HG03025 (cell line): ENCODE measurements around the gene SMAD6.

Source experiments
- ATAC-seq: cut with Tn5 transposase; IDR thresholded peaks from one replicate; pipeline ENCODE4 v1.9.1; 2021; ENCODE audit warnings: mild to moderate bottlenecking, moderate library complexity; ENCODE audit not compliant: unreplicated experiment, low FRiP score

SMAD6 gene

DNA sequence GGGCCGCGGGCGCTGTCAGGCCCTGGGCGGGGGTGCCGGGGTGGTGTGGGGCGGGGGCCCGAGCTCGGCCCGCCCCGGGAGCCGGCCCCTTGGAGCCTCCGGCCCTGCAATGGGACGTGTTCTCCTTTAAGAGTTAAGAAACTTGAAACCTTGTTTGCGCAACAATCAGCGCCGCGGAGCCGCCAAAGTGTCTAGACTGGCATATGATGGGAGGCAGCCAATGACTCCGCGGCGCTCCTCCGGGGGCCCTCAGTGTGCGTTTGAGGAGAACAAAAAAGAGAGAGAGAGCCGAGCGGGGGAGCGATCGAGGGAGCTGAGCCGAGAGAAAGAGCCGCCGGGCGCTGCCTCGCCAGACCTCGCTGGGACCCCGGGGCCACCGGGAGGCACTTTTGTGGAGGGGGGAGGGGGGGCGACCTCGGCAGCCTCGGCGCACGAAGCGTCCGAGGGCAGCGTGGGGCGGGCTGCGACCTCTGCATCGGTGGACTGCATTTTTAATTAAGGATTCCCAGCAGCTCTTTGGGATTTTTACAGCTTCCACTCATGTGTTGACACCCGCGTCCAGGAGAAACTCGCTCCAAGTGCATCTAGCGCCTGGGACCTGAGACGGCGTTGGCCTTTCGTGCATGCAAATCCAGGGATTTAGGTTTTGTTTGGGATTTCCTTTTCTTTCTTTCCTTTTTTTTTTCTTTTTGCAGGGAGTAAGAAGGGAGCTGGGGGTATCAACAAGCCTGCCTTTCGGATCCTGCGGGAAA lies at the start of gene SMAD6:
SMAD6 (plus strand) TSS at position 202 of the 752 bp plus-strand sequence. CDS start 1,023 bp downstream, outside the sequence.
- ATAC-seq, result no peak

- ATAC-seq, result no peak
Observed at GRCh38 chr15:66652806-66653205, 49.2 kb upstream of the SMAD6 start.

DNA sequence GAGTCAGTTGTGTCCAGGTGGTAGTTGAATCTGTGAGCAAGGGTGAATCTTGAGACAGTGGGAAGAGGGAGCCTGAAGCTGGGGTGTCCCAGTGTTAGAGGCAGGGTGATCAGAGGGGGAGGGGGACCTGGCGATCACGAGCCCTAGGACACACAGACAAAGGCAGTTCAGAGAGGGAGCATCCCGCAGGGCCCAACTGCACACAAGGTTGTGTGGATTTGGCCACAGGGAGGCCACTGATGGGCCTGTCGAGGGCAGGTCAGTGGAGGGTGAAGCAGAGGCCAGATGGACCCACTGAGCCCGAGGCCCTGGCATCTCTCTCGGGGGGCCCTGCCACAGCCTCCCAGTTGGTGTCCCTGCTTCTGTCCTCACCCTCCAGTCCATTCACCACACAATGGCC lies 48.6 kb upstream of the SMAD6 start:
- ATAC-seq, result no peak

- no peak for ATAC-seq
Observed at GRCh38 chr15:66653852-66654251, 48.2 kb upstream of the SMAD6 start.

DNA sequence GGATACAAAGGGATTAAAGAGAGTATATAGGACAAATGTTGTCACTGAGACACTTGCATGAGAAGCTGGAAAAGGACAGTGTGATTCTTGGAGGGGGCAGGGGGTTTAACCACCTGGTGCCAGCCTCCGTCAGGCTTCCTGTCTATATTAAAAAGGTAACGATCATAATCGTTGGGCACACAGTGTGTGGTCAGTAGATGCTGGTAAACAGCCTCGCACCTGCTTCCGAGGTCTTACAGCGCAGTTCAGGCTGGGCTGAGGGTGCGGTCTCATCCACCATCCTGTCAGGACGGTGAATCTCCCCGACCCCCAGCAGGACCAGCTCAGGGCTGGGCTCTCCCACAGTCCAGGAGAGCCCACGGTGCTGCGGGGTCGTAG lies 47.7 kb upstream of the SMAD6 start:
- ATAC-seq, result no peak

DNA sequence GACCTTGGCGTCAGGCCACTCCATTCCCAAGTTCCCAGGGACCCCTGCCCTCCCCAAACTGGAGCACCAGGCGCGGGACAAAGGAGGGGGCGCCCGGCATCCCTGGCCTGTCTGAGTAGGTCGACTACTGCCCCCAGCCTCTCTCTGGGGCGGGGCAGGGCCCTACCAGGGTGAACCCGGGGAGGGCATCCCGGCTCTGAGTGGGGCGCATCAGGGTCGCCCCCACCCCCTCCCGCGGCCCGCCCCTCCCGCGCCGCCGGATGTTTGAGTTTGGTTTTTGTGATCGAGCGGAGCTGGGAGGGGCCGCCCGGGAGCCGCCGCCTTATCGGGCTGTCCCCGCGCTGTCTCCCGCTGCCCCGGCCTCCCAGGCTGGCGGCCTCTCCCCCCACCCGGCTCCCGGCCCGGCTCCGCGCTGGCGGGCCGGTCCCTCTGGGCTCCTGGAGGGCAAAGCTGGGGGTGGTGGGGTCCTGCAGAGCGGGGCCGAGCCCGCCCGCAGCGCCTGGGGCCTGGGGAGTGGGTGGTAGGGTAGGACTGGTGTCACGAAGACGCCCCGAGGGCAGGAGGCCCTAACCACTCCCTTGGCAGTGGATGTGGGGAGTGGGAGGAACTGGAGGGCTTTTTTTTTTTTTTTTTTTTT lies 47.2 kb upstream of the SMAD6 start:
- no peak for ATAC-seq

- no peak for ATAC-seq
Observed at GRCh38 chr15:66655511-66655910, 46.5 kb upstream of the SMAD6 start.

- ATAC-seq, result no peak
Observed at GRCh38 chr15:66655997-66656396, 46.0 kb upstream of the SMAD6 start.

DNA sequence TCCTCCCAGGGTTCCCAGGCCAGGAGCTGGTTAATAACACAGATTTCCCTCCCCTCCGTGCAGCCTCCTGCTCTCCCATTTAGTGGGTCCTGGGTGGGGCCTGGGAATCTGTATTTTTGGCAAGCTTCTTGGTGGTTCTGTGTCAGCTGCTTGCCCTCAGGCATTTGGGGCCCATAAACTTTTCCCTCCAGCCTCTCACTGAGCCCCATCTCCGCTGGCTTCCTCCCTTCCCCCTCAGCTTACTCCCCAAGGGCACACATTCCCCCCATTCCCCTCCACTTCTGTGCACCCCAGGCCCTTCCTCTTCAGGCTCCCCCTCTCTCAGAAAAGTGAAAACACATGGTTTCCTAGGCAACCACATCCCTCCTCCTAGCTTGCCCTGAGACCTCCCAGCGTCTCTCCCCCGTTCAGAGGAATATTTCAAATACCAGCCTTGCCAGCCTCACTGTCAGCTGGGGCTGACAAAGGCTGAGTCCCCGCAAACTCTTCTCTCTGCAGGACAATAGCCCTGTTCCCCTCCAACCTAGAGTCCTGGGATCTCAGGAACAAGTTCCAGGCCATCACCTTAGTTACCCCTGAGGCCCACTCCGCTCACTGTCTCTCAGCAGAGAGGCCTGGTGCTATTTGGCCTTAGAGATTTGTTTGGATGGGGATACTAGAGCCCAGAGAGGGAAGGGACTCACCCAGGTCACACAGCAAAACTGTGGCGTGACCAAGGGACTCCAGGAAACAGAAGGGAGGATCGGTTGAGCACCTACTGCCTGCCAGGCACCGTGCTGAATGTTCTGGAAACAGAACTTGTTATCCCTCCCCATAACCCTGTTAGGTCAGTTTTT lies 44.6 kb upstream of the SMAD6 start:
- no peak for ATAC-seq

DNA sequence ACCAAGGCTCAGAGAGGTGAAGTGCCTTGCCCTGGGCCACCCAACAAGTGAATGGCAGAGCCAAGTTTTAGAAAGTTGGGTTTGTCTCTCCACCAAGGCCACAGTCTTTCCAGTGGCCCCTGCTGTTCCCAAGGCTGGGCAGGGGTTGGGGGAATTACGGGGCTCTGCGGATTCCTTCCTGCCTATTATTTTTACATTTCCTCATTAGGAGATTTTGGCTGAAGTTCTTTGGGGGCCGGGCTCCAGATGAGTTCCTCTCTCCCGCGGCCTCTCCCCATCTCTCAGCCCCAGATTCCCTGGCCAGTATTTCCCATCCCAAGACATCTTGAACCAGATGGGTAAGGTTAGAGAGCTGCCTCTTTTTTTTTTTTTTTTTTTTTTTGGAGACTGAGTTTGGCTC lies 44.0 kb upstream of the SMAD6 start:
- no peak for ATAC-seq

GRCh38 chr15:66658855-66659254 lies 43.2 kb upstream of the SMAD6 start:
- no peak for ATAC-seq

GRCh38 chr15:66659384-66659783 lies 42.7 kb upstream of the SMAD6 start:
- no peak for ATAC-seq

GRCh38 chr15:66661432-66662096 lies 40.5 kb upstream of the SMAD6 start:
- no peak for ATAC-seq

DNA sequence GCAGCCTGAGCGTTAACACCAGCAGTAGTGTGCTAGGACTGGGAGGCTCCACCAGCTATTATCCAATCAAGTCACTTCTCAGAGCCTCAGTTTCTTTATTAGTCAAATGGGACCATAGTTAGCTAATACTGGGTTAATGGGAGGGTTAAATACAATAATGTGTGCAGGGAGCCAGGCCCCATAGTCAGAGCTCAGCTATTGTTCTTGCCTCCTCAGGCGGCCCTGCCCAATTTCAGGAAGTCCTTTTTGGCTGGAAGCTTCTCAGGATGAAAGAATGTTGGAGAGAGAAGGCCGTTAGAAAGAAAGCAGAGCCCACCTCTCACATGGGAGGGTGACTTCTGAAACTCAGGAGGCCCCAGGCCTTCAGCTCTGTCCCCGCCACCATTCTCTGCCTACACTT lies 39.5 kb upstream of the SMAD6 start:
- ATAC-seq, result no peak

- ATAC-seq, result no peak
Observed at GRCh38 chr15:66663664-66664063, 38.4 kb upstream of the SMAD6 start.

- no peak for ATAC-seq
Observed at GRCh38 chr15:66670175-66670574, 31.9 kb upstream of the SMAD6 start.

GRCh38 chr15:66670762-66671580 lies 31.1 kb upstream of the SMAD6 start:
- no peak for ATAC-seq

DNA sequence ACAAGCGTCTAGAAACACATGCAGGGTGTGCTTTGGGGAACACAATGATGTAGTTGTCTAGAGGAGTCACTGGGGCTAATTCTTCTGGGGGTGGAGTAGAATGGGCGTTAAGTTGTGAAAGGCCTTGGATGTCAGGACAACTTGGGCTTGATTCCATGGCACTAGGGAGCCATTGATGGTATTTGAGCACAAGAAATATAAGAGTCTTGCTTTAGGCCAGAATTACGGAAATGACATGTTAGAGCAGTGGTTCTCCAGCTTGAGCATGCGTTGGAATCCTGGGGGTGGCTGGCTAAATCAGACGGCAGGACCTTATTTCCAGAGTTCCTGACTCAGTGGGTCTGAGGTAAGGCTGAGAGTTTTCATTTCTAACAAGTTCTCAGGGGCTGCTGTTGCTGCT lies 29.2 kb upstream of the SMAD6 start:
- no peak for ATAC-seq

GRCh38 chr15:66673410-66674322 lies 28.4 kb upstream of the SMAD6 start:
- no peak for ATAC-seq
